Measurements from ENCODE around the gene RUVBL1. TPM values are rescaled to one million over a fixed set of nuclear protein-coding genes. Genes with fewer than 3 reads are reported as not detected.

Gene RUVBL1
- total and polyA plus RNA-seq, 4 experiments from 2014 or later: 26.6 to 71.4 (median 46.9) TPM

DNA sequence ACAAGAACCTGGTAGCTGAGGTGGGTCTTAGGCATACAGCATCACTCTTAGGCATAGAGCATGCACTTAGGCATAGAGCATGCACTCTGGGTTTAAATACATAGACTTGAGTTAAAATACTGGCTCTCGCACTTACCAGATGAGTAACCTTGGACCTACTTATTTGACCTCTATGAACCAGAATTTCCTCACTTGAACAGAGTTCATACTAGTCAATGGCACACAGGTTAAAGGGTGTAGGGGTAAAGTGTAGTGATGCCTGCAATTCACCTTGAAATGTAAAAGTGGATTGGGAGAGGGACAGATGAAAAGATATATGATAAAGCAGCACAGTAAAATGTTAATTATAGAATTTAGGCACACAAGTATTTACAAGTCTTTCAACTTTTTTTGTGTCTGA lies 1.6 kb downstream of the RUVBL1 start:
- intact Hi-C loops (cut with micrococcal nuclease): loop anchor here (5.0 kb wide), 1 partner anchor 45 kb away; no protein-coding TSS in a partner anchor
- peak overlapping the region; percentile 17 to 98 (median 96) for H3K4me3 Mint-ChIP-seq
- Histone ChIP-seq H3K4me3 (ENCODE audit: low read length in 2 of 2) (no peak overlapping the region), H3K27me3 (ENCODE audit: insufficient read depth, low read length) (no peaks in the 10 kb centered on the region), H3K27ac (ENCODE audit: low read depth, low read length) (no peak overlapping the region), H3K9me3 (ENCODE audit: control insufficient read depth in 1 of 2, low read length in 2 of 2) (no peaks in the 10 kb centered on the region), H3K36me3 (ENCODE audit: insufficient read depth, low read length) (peaks cover 6% of the 10 kb centered on the region), H3K4me1 (ENCODE audit: insufficient read depth, low read length) (peaks cover 22% of the 10 kb centered on the region)
- POLR2A ChIA-PET (ENCODE audit: partially characterized antibody): interaction anchor here (1.7 to 3.3 kb wide), 3 partner anchors 9 to 36 kb away, joined by 3 to 66 read pairs (median 66); partner anchors contain the start of gene EEFSEC
- H3K27ac Mint-ChIP-seq: peak overlapping the region in 5 of 7 donors; percentile 42 to 98 (median 89)
- H3K4me1 Mint-ChIP-seq: peaks cover 25 to 46% (median 29%) of the 10 kb centered on the region in 4 donors
- H3K27me3 Mint-ChIP-seq: no peaks in the 10 kb centered on the region
- peaks cover 19 to 38% of the 10 kb centered on the region in 2 donors for H3K36me3 Mint-ChIP-seq
- no peak for DNase-seq
- CTCF ChIA-PET (ENCODE audit: partially characterized antibody): interaction anchor here (2.7 to 3.4 kb wide), 3 partner anchors 9 to 26 kb away, joined by 14 to 38 read pairs (median 27); no protein-coding TSS in a partner anchor
- H3K9me3 Mint-ChIP-seq: peaks cover 0 to 2% (median 0%) of the 10 kb centered on the region in 8 donors

DNA sequence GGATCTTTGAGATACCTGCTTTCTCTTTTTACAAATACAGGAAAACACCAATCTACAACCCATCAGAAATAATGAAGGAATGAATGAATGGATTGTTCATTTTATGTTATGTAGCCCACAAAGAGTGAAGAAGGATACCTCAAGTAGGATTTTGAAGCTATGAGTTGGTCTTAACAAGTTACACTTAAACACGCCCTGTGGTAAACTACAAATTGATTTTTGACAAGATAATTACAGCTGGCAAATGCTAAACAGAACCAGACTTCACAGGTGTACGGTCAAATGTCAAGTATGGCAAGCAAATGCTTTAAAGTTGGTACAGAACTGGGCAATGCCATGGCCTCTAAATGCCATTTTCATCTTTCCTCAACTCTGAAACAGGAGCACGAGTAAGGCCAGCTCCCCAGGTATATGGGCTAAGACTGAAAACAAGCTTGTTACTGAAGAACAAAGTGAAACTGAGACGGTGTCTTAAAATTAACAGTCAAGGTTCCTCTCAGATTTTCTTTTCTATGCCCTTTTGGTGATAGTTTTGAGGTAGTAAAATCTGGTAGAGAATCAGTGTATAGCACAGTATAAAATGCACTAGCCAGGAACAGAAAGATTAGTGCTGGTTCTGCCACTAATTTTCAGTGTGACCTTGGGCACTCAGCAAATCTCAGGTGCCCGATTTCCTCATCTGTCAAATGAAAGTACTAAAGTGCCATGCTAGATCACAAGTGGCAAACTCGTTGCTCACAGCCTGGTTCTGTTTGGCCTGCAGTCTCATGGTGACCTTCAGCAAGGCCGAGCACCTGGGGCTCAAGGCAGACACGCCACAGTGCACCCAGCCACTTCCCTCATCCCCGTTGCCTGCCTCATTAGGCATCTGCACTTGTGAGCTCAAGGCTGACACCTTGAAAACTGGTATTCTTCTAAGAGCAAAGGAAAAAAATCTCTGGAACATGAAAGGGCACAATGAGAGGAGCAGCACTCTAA lies 9.5 kb downstream of the RUVBL1 start:
- peaks cover 50 to 64% of the 10 kb centered on the region in 2 donors for H3K36me3 Mint-ChIP-seq
- H3K4me3 ChIP-seq (ENCODE audit: low read length in 2 of 2): peak overlapping the region in 1 of 2 donors; percentile 37
- ChIA-PET POLR2A (ENCODE audit: partially characterized antibody) (interaction anchor here (0.9 to 5.3 kb wide), 5 partner anchors 9 to 208 kb away, joined by 3 to 66 read pairs (median 6); partner anchors contain the start of genes EEFSEC and RUVBL1), CTCF (ENCODE audit: partially characterized antibody) (interaction anchor here (1.2 to 2.3 kb wide), 5 partner anchors 9 to 209 kb away, joined by 4 to 14 read pairs (median 6); partner anchors contain the start of gene RUVBL1)
- H3K4me3 Mint-ChIP-seq: peak overlapping the region; percentile 69 to 87 (median 78)
- peaks cover 38 to 63% (median 46%) of the 10 kb centered on the region in 4 donors for H3K4me1 Mint-ChIP-seq
- no peaks in the 10 kb centered on the region for H3K27me3 Mint-ChIP-seq
- H3K9me3 ChIP-seq (ENCODE audit: control insufficient read depth in 1 of 2, low read length in 2 of 2): no peaks in the 10 kb centered on the region
- H3K27ac Mint-ChIP-seq: peak overlapping the region; percentile 92 to 98 (median 95)
- peaks cover 0 to 2% (median 0%) of the 10 kb centered on the region in 8 donors for H3K9me3 Mint-ChIP-seq
- peaks cover 40% of the 10 kb centered on the region for H3K4me1 ChIP-seq (ENCODE audit: insufficient read depth, low read length)
- peak in 1 of 5 donors; percentile 29 for DNase-seq
- H3K27me3 ChIP-seq (ENCODE audit: insufficient read depth, low read length): no peaks in the 10 kb centered on the region
- intact Hi-C loops (cut with micrococcal nuclease): loop anchor here (5.0 kb wide), 1 partner anchor 38 kb away; the partner anchor contains the start of gene EEFSEC
- H3K27ac ChIP-seq (ENCODE audit: low read depth, low read length): peak overlapping the region; percentile 38
- peaks cover 12% of the 10 kb centered on the region for H3K36me3 ChIP-seq (ENCODE audit: insufficient read depth, low read length)

DNA sequence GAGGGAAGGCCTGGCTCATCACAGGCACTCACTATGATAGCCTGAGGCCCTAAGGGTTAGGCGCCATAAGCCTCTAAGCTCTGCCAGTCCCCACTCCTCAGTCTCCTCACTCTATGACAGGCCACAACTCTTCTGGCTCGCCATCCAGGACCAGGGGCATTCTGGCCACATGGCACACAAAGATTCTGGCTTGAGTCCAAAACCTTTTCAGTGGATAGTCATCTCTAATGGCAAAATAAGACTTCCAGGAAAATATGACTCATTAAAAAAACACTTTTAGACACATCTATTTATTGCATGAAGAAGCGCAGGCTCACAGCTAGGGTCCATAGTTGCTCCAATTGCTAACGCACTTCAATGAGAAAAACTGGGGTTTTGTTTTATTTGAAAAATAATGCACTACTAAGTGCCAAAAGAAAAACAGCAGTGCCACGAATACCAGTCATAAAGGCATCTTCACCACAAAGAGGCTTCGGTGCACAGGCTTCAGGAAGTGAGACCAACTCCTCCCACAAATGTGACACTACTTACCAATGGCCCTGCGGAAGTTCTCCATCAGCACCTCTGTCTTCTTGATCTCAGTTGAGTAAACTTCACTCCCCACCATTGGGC lies 11.1 kb downstream of the RUVBL1 start:
- Histone ChIP-seq H3K4me1 (ENCODE audit: insufficient read depth, low read length) (peaks cover 40% of the 10 kb centered on the region), H3K27me3 (ENCODE audit: insufficient read depth, low read length) (no peaks in the 10 kb centered on the region), H3K9me3 (ENCODE audit: control insufficient read depth in 1 of 2, low read length in 2 of 2) (no peaks in the 10 kb centered on the region), H3K27ac (ENCODE audit: low read depth, low read length) (peak overlapping the region; percentile 55), H3K36me3 (ENCODE audit: insufficient read depth, low read length) (peaks cover 13% of the 10 kb centered on the region), H3K4me3 (ENCODE audit: low read length in 2 of 2) (no peak overlapping the region)
- Mint-ChIP-seq H3K4me1 (peaks cover 38 to 51% (median 43%) of the 10 kb centered on the region in 4 donors), H3K27me3 (no peaks in the 10 kb centered on the region), H3K9me3 (peaks cover 0 to 2% (median 0%) of the 10 kb centered on the region in 8 donors), H3K27ac (peak overlapping the region; percentile 95 to 99 (median 97)), H3K36me3 (peaks cover 46 to 58% of the 10 kb centered on the region in 2 donors), H3K4me3 (peak overlapping the region in 7 of 8 donors; percentile 32 to 88 (median 72))
- ChIA-PET POLR2A (ENCODE audit: partially characterized antibody) (interaction anchor here (0.5 to 5.3 kb wide), 5 partner anchors 11 to 1775 kb away, joined by 3 to 66 read pairs (median 3); partner anchors contain the start of gene RUVBL1), CTCF (ENCODE audit: partially characterized antibody) (interaction anchor here (1.0 to 4.5 kb wide), 4 partner anchors 11 to 21 kb away, joined by 3 to 46 read pairs (median 9); partner anchors contain the start of gene RUVBL1)
- intact Hi-C loops (cut with micrococcal nuclease): loop anchor here (1.0 to 5.0 kb wide), 2 partner anchors 11 to 40 kb away; partner anchors contain the start of genes EEFSEC and RUVBL1
- peak; percentile 63 to 76 (median 69) for DNase-seq

DNA sequence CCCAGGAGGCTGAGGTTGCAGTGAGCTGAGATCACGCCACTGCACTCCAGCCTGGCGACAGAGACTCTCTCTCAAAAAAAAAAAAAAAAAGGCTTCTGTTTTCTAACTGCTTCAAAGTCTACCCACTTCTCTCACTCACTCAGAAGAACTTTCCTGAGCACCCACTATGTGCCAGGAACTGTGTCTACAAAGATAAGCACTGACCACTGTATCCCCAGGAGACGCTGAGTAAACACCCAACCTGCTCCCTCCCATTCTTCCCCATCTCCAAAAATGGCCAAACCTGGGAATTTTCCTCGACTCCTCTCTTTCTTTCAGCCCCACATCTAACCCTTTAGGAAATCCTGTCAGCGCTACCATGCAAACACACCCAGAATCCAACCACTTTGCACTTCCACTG lies 12.5 kb downstream of the RUVBL1 start:
- peak overlapping the region; percentile 55 for H3K27ac ChIP-seq (ENCODE audit: low read depth, low read length)
- Mint-ChIP-seq H3K27me3 (no peaks in the 10 kb centered on the region), H3K9me3 (peaks cover 0 to 2% (median 0%) of the 10 kb centered on the region in 8 donors), H3K27ac (peak overlapping the region; percentile 49 to 98 (median 94)), H3K36me3 (peaks cover 49 to 61% of the 10 kb centered on the region in 2 donors), H3K4me3 (no peak overlapping the region), H3K4me1 (peaks cover 35 to 46% (median 44%) of the 10 kb centered on the region in 4 donors)
- H3K4me1 ChIP-seq (ENCODE audit: insufficient read depth, low read length): peaks cover 40% of the 10 kb centered on the region
- H3K4me3 ChIP-seq (ENCODE audit: low read length in 2 of 2): no peak overlapping the region
- H3K36me3 ChIP-seq (ENCODE audit: insufficient read depth, low read length): peaks cover 13% of the 10 kb centered on the region
- POLR2A ChIA-PET (ENCODE audit: partially characterized antibody): interaction anchor here (1.4 to 5.3 kb wide), 3 partner anchors 9 to 22 kb away, joined by 4 to 66 read pairs (median 4); partner anchors contain the start of gene RUVBL1
- no peak for DNase-seq
- H3K27me3 ChIP-seq (ENCODE audit: insufficient read depth, low read length): no peaks in the 10 kb centered on the region
- intact Hi-C loops (cut with micrococcal nuclease): loop anchor here (5.0 kb wide), 1 partner anchor 41 kb away; the partner anchor contains the start of gene EEFSEC
- CTCF ChIA-PET (ENCODE audit: partially characterized antibody): interaction anchor here (1.7 to 4.5 kb wide), 2 partner anchors 15 to 22 kb away, joined by 6 to 46 read pairs; no protein-coding TSS in a partner anchor
- H3K9me3 ChIP-seq (ENCODE audit: control insufficient read depth in 1 of 2, low read length in 2 of 2): no peaks in the 10 kb centered on the region

DNA sequence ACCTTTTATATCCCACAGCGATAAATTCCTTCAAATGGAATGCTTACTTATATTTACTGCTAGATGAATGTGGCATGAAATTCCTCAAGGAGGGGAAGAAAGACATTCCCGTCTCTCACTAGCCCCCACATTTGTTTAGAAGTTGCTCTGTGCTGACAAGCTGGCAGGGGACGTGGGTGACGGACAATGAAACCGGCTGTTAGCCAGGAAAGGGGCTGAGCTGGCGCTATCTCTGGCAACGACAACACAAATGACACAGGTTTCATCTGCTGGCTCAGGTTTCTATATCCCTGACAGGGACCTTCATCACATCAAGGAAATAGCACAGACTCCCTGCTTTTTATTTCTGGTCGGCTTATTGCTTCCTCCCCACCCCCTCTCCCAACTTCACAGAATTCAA lies 15.8 kb downstream of the RUVBL1 start:
- no peaks in the 10 kb centered on the region for H3K9me3 ChIP-seq (ENCODE audit: control insufficient read depth in 1 of 2, low read length in 2 of 2)
- ChIA-PET CTCF (ENCODE audit: partially characterized antibody) (interaction anchor here (2.3 kb wide), 1 partner anchor 12 kb away, joined by 14 read pairs; no protein-coding TSS in a partner anchor), POLR2A (ENCODE audit: partially characterized antibody) (no interaction called here)
- intact Hi-C loops (cut with micrococcal nuclease): no loop called here
- H3K36me3 Mint-ChIP-seq: peaks cover 55 to 62% of the 10 kb centered on the region in 2 donors
- H3K27ac ChIP-seq (ENCODE audit: low read depth, low read length): no peak overlapping the region
- no peak overlapping the region for H3K4me3 ChIP-seq (ENCODE audit: low read length in 2 of 2)
- peaks cover 15% of the 10 kb centered on the region for H3K4me1 ChIP-seq (ENCODE audit: insufficient read depth, low read length)
- no peaks in the 10 kb centered on the region for H3K27me3 ChIP-seq (ENCODE audit: insufficient read depth, low read length)
- H3K27ac Mint-ChIP-seq: peak overlapping the region in 1 of 7 donors; percentile 41
- peaks cover 15 to 18% (median 18%) of the 10 kb centered on the region in 4 donors for H3K4me1 Mint-ChIP-seq
- no peak overlapping the region for H3K4me3 Mint-ChIP-seq
- H3K9me3 Mint-ChIP-seq: no peaks in the 10 kb centered on the region
- H3K27me3 Mint-ChIP-seq: no peaks in the 10 kb centered on the region
- H3K36me3 ChIP-seq (ENCODE audit: insufficient read depth, low read length): peaks cover 23% of the 10 kb centered on the region
- no peak for DNase-seq

DNA sequence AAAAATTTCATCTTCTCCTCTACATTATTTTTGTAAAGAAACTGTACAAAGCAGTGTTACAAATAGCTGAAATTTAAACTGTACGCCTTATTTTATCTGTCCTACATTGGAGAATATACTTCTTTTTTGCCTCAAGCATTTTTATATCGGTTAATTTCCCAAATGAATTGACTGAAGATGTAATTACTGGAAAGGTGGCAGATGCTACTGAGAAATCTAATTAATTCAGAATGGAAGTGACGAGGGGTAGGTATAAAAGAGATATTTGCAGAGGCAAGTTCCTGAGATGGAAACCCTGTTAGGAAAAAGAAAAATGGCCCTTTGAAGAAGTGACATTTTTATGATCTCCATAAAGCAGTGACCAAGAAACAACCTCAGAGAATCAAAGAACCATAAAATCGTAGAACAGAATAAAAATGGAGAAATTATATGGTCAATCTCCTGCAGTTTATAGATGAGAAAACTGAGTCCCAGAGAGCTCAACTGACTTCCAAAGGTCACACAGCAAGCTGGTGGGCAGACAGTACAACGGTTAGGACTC lies 20.4 kb downstream of the RUVBL1 start:
- POLR2A ChIA-PET (ENCODE audit: partially characterized antibody): interaction anchor here (2.0 kb wide), 1 partner anchor 21 kb away, joined by 7 read pairs; the partner anchor contains the start of gene RUVBL1
- Mint-ChIP-seq H3K9me3 (peaks cover 0 to 2% (median 0%) of the 10 kb centered on the region in 8 donors), H3K27me3 (no peaks in the 10 kb centered on the region), H3K36me3 (peaks cover 62 to 81% of the 10 kb centered on the region in 2 donors), H3K27ac (peak overlapping the region in 3 of 7 donors; percentile 44 to 73 (median 48)), H3K4me1 (peaks cover 0 to 5% (median 0%) of the 10 kb centered on the region in 4 donors), H3K4me3 (no peak overlapping the region)
- peaks cover 50% of the 10 kb centered on the region for H3K36me3 ChIP-seq (ENCODE audit: insufficient read depth, low read length)
- no peaks in the 10 kb centered on the region for H3K4me1 ChIP-seq (ENCODE audit: insufficient read depth, low read length)
- H3K4me3 ChIP-seq (ENCODE audit: low read length in 2 of 2): no peak overlapping the region
- no peaks in the 10 kb centered on the region for H3K9me3 ChIP-seq (ENCODE audit: control insufficient read depth in 1 of 2, low read length in 2 of 2)
- CTCF ChIA-PET (ENCODE audit: partially characterized antibody): interaction anchor here (1.3 to 13.3 kb wide), 4 partner anchors 8 to 219 kb away, joined by 4 to 256 read pairs (median 7); no protein-coding TSS in a partner anchor
- H3K27ac ChIP-seq (ENCODE audit: low read depth, low read length): no peak overlapping the region
- intact Hi-C loops (cut with micrococcal nuclease): no loop called here
- no peaks in the 10 kb centered on the region for H3K27me3 ChIP-seq (ENCODE audit: insufficient read depth, low read length)
- DNase-seq: no peak

Data from CD4-positive, alpha-beta memory T cell (primary cell).